GM18508 (cell line): Measurements from ENCODE around the gene MAMLD1.

ENCODE experiments used
- ATAC-seq: cut with Tn5 transposase; IDR thresholded peaks from one replicate; pipeline ENCODE4 v1.9.1; 2021; ENCODE audit warnings: moderate number of reproducible peaks; ENCODE audit not compliant: insufficient read depth, unreplicated experiment

MAMLD1 gene

GRCh38 chrX:150486011-150486410 is 122.9 kb downstream of the MAMLD1 start:
- ATAC-seq: no peak

DNA sequence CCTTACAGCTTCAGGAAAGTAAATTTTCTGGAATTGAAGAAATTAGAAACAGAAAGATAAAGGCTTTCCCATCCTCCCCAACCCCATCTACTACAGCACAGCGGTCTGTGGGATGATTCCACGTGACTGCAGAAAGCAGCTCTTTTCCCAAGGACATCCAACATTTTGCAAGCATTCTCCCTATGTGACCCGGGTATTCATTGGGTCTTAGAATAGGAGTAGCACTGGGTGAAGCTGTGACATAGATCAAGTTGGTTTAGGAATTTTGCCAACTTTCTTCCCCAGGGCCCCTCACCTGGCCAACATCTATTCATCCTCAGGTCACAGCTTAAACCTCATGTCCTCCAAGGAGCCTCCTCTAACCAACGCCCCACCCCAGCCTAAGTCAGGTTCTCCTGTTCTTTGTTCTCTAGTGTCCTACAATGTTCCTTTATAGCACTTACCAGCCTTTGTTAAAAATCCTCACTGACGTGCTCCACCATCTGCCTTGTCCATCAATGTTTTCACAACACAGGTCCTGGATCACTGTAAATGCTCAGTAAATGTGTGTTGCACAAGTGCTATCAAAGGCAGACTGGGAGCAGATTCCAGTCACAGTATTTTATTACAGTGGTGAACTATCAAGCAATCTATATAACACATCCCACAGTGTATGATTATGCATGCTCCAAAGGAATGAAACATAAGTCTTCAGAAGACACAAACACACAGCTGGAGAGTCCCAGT is 124.4 kb downstream of the MAMLD1 start:
- ATAC-seq: no peak

GRCh38 chrX:150489359-150490015 is 126.4 kb downstream of the MAMLD1 start:
- ATAC-seq: no peak

GRCh38 chrX:150495496-150495895 is 132.4 kb downstream of the MAMLD1 start:
- no peak for ATAC-seq

DNA sequence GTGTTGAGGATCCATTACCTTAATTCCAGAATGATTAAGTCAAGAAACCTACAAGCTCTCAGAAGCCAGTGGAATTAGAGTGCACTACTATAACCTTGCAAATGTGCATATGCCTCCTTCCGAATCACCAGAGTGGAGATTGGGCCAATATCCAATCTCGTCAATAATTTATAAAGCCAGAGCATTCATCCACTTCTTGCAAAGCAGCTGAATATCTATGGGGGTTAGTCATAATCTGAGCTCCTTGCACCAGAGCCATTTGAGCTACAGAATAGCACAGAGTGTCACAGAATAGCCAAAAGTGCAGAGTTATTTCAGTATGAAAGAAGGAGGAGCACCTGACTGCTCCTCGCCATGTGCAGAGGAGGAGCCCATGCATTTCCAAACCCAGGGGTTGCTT is 136.1 kb downstream of the MAMLD1 start:
- no peak for ATAC-seq

GRCh38 chrX:150502091-150502490 is 139.0 kb downstream of the MAMLD1 start:
- no peak for ATAC-seq

GRCh38 chrX:150502979-150503897 is 140.1 kb downstream of the MAMLD1 start:
- ATAC-seq: no peak

GRCh38 chrX:150503898-150504219 is 140.7 kb downstream of the MAMLD1 start:
- ATAC-seq: no peak

DNA sequence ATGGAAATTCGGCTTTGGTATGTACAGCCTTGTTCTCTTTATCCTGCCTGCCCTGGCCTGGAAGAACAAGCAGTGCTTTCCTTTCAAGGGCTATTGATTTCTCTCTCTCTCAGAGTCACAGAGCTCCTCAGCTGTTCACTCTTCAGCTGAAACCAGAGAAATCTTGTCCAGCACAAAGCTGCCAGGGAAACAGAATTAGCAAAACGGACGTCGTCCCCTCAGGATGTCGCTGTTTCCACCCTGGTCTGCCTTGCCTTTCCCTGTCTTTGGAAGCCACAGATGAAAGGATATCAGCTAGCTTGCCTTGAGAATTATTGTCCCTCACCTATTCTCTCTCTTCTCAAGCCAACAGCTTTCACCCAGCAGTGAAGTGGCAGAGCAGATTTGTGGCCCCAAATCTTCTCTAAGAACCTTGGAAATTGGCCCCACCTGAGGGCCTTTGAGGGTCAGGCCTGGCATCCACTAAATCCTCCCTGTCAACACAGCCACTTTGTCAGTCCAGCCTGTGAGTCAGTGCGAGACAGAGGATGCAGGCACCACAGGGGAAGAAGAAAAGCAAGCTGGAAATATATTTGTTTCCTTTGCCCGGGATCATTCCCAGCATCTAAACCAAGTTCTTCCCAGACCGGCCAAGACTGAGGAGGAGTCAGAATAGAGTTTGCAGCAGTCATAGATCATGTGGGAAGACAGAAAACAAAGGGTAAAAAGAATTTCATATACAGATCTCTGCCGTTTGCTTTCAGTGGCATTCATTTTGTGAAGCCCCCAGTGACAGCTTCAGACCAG is 141.5 kb downstream of the MAMLD1 start:
- ATAC-seq: no peak

GRCh38 chrX:150506020-150506419 is 142.9 kb downstream of the MAMLD1 start:
- ATAC-seq: no peak

DNA sequence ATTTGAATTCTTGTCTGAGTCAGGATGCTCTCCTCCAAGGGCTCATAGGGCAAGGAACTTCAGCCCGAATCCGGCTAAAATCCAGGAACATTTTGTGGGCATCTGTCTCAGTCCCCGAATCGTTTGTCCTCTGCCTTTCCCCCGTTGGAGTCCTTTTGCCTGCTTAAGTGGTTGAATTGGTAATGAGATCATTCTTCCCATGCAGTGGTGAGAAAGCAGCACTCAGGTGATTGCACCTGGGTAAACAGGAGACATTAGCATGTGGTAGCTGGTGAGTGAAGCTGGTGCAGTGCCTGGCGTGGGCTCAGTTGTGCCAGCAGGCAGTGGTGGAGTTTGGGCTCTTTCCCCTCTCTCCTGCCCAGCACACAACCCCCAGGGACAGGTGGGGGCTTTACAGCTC is 143.4 kb downstream of the MAMLD1 start:
- ATAC-seq: no peak

DNA sequence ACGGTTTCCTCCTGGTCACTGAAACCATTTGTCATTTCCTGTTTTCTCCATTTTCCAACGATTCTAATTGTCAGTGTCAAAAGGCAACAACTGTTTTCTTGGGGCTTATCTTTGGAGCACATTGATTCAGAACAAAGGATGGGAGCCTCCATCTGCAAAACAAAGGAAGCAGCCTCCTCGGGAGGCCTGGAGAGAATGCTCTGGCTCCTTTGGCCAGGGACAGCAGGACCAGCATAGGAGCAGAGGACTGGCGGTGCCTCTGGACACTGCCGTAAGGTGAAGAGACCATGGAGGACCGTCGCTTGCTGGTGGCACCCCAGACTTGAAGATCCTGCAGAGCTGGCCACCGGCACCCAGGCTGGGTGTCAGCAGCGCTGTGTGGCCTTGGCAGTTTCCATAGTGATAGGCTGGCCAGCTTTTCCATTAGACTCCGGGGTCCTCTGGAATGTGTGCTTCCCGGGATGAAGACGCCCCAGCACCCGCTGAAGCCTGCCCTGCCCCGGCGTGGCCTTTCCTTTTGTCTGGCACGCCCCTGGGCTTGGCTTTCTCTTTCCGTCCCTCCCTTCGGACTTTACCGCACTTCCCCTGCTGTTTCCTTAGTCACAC is 144.2 kb downstream of the MAMLD1 start:
- ATAC-seq: no peak

GRCh38 chrX:150508018-150508417 is 144.9 kb downstream of the MAMLD1 start:
- no peak for ATAC-seq

GRCh38 chrX:150508451-150509367 is 145.6 kb downstream of the MAMLD1 start:
- ATAC-seq: no peak

DNA sequence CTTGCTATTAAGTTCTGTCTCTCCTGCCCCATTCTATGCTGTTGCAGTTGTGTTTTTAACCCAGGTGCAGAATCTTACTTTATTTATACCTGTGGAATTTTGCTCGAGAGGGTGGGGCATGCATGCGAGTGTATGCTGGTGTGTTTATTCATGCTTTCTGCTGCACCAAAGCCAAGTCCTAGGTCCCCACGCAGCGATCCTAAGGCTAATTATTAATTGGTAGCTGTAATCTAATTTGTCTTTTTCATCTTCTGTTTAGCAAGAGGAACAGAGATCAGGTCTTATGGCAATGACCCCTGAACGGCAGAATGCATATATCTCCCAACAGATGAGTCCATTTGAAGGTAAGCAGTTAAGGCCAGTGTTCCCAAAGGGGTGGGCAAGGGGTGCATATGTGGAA is 146.6 kb downstream of the MAMLD1 start:
- no peak for ATAC-seq

DNA sequence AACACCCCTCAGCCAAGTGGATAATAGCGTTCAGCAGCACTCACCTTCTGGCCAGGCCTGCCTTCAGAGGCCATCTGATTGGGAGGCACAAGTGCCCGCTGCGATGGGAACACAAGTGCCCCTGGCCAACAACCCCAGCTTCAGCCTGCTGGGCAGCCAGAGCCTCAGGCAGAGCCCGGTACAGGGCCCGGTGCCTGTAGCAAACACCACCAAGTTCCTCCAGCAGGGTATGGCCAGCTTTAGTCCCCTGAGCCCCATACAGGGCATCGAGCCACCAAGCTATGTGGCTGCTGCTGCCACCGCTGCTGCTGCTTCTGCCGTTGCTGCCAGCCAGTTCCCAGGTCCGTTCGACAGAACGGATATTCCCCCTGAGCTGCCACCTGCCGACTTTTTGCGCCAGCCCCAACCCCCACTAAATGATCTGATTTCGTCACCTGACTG is 149.4 kb downstream of the MAMLD1 start:
- ATAC-seq: no peak

DNA sequence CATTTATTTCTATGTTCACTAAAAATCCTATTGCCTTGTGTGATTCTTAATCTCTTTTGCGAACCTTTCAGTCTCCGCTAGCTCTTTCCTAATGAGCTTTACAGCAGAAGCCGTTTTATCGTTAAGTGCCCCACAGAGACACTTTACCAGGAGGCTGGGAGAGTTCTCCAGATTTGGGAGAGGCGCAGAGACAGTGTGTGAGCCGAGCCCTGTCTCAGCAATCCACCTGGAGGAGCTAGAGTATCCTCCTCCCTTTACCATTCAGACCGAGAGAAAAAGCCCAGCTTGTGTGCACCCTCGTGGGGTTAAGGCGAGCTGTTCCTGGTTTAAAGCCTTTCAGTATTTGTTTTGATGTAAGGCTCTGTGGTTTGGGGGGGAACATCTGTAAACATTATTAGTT is 150.4 kb downstream of the MAMLD1 start:
- no peak for ATAC-seq

DNA sequence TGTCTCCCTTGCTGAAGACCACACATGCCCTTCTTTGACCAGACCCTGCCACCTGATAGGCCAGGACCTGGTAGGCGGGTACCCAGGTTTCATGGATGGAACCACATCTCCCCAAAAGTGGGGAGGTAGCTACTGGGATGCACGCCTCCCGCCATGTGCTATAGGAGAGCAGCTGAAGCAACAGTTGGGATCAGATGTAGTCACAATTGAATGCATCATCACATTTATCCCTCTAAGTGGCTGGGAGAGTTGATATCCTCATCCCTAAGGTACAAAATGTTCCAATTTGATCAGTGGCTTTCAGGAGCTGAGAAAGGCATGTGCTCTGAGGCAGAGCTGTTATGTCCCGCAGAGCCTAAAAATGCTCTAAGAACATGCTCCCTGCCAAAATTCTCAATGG is 151.3 kb downstream of the MAMLD1 start:
- no peak for ATAC-seq

- no peak for ATAC-seq
Observed at GRCh38 chrX:150515801-150516200, 152.7 kb downstream of the MAMLD1 start.
